ENCODE data around the gene MIA. TPM values are rescaled to one million over a fixed set of nuclear protein-coding genes. Genes with fewer than 3 reads are reported as not detected.

Gene MIA
- total and polyA plus RNA-seq, 4 donors = 1.7 to 3.6 TPM; not detected in 2

- intact Hi-C loops (cut with DNase I) = loop anchor here in 1 of 2 donors (10.0 kb wide), 1 partner anchor 358 kb away; the partner anchor contains the start of gene SERTAD3
- ATAC-seq (ENCODE audit: low FRiP score) = no peak
- no peaks in the 10 kb centered on the region for H3K4me1 ChIP-seq (ENCODE audit: control insufficient read depth in 1 of 2, insufficient read depth in 2 of 2, low read length in 2 of 2)
Measured at GRCh38 chr19:40802300-40803169, 27.2 kb downstream of the MIA start.

GRCh38 chr19:40803170-40803856, 28.0 kb downstream of the MIA start:
- intact Hi-C loops (cut with DNase I) = loop anchor here in 1 of 2 donors (10.0 kb wide), 1 partner anchor 359 kb away; the partner anchor contains the start of gene SERTAD3
- Histone ChIP-seq H3K4me1 (ENCODE audit: control insufficient read depth in 1 of 2, insufficient read depth in 2 of 2, low read length in 2 of 2) (no peaks in the 10 kb centered on the region), H3K36me3 (ENCODE audit: control insufficient read depth in 1 of 2, insufficient read depth in 2 of 2, low read length in 1 of 2) (peaks cover 0 to 4% of the 10 kb centered on the region in 2 donors)

More at GRCh38 chr19:40802300-40803169, 27.2 kb downstream of the MIA start:
- Histone ChIP-seq H3K27ac (ENCODE audit: low read depth in 1 of 2, low read length in 2 of 2) (peak overlapping the region in 1 of 2 donors; percentile 6), H3K4me3 (ENCODE audit: low read length in 2 of 2) (no peak overlapping the region), H3K9me3 (ENCODE audit: control insufficient read depth, low read length) (no peaks in the 10 kb centered on the region), H3K27me3 (ENCODE audit: control insufficient read depth in 1 of 2, insufficient read depth in 2 of 2, low read length in 1 of 2) (no peaks in the 10 kb centered on the region), H3K36me3 (ENCODE audit: control insufficient read depth in 1 of 2, insufficient read depth in 2 of 2, low read length in 1 of 2) (peaks cover 0 to 4% of the 10 kb centered on the region in 2 donors)
- DNase-seq = peak in 1 of 2 donors; percentile 79
- 7 to 10% methylated on average over 11 of the region's 11 CpGs for WGBS, 2 donors

GRCh38 chr19:40803857-40804782, 28.8 kb downstream of the MIA start:
- Histone ChIP-seq H3K36me3 (ENCODE audit: control insufficient read depth in 1 of 2, insufficient read depth in 2 of 2, low read length in 1 of 2) (peaks cover 0 to 6% of the 10 kb centered on the region in 2 donors), H3K27ac (ENCODE audit: low read depth in 1 of 2, low read length in 2 of 2) (no peak overlapping the region), H3K4me3 (ENCODE audit: low read length in 2 of 2) (no peak overlapping the region), H3K4me1 (ENCODE audit: control insufficient read depth in 1 of 2, insufficient read depth in 2 of 2, low read length in 2 of 2) (no peaks in the 10 kb centered on the region), H3K27me3 (ENCODE audit: control insufficient read depth in 1 of 2, insufficient read depth in 2 of 2, low read length in 1 of 2) (no peaks in the 10 kb centered on the region), H3K9me3 (ENCODE audit: control insufficient read depth, low read length) (no peaks in the 10 kb centered on the region)
- WGBS, 2 donors = 66 to 67% methylated on average over 6 of the region's 6 CpGs
- DNase-seq (peak in 1 of 2 donors; percentile 54), ATAC-seq (ENCODE audit: low FRiP score) (no peak)
- intact Hi-C loops (cut with DNase I) = loop anchor here in 1 of 2 donors (10.0 kb wide), 1 partner anchor 359 kb away; the partner anchor contains the start of gene SERTAD3

More at GRCh38 chr19:40803170-40803856, 28.0 kb downstream of the MIA start:
- ATAC-seq (ENCODE audit: low FRiP score) (no peak), DNase-seq (peak in 1 of 2 donors; percentile 75)
- Histone ChIP-seq H3K27ac (ENCODE audit: low read depth in 1 of 2, low read length in 2 of 2) (peak overlapping the region in 1 of 2 donors; percentile 6), H3K27me3 (ENCODE audit: control insufficient read depth in 1 of 2, insufficient read depth in 2 of 2, low read length in 1 of 2) (no peaks in the 10 kb centered on the region), H3K9me3 (ENCODE audit: control insufficient read depth, low read length) (no peaks in the 10 kb centered on the region), H3K4me3 (ENCODE audit: low read length in 2 of 2) (no peak overlapping the region)
- 45 to 60% methylated on average over 9 of the region's 9 CpGs for WGBS, 2 donors

- Histone ChIP-seq H3K4me1 (ENCODE audit: control insufficient read depth in 1 of 2, insufficient read depth in 2 of 2, low read length in 2 of 2) (no peaks in the 10 kb centered on the region), H3K36me3 (ENCODE audit: control insufficient read depth in 1 of 2, insufficient read depth in 2 of 2, low read length in 1 of 2) (peaks cover 0 to 6% of the 10 kb centered on the region in 2 donors), H3K27ac (ENCODE audit: low read depth in 1 of 2, low read length in 2 of 2) (peak overlapping the region in 1 of 2 donors; percentile 22), H3K4me3 (ENCODE audit: low read length in 2 of 2) (no peak overlapping the region), H3K9me3 (ENCODE audit: control insufficient read depth, low read length) (no peaks in the 10 kb centered on the region), H3K27me3 (ENCODE audit: control insufficient read depth in 1 of 2, insufficient read depth in 2 of 2, low read length in 1 of 2) (no peaks in the 10 kb centered on the region)
- ATAC-seq (ENCODE audit: low FRiP score) (no peak), DNase-seq (peak in 1 of 2 donors; percentile 54)
- WGBS, 2 donors = 1 to 8% methylated on average over 7 of the region's 7 CpGs
- intact Hi-C loops (cut with DNase I) = loop anchor here (5.0 to 10.0 kb wide), 2 partner anchors 143 to 360 kb away; partner anchors contain the start of gene SERTAD3 (in 1 of the 2)
Measured at GRCh38 chr19:40804783-40805242, 29.5 kb downstream of the MIA start.

GRCh38 chr19:40805258-40805868, 30.0 kb downstream of the MIA start:
- intact Hi-C loops (cut with DNase I) = loop anchor here (5.0 to 10.0 kb wide), 2 partner anchors 143 to 361 kb away; partner anchors contain the start of gene SERTAD3 (in 1 of the 2)
- no peaks in the 10 kb centered on the region for H3K4me1 ChIP-seq (ENCODE audit: control insufficient read depth in 1 of 2, insufficient read depth in 2 of 2, low read length in 2 of 2)
- no peaks in the 10 kb centered on the region for H3K9me3 ChIP-seq (ENCODE audit: control insufficient read depth, low read length)
- H3K4me3 ChIP-seq (ENCODE audit: low read length in 2 of 2) = no peak overlapping the region
- H3K27ac ChIP-seq (ENCODE audit: low read depth in 1 of 2, low read length in 2 of 2) = peak overlapping the region in 1 of 2 donors; percentile 22
- H3K36me3 ChIP-seq (ENCODE audit: control insufficient read depth in 1 of 2, insufficient read depth in 2 of 2, low read length in 1 of 2) = peaks cover 0 to 6% of the 10 kb centered on the region in 2 donors
- 66 to 72% methylated on average over 2 of the region's 2 CpGs for WGBS, 2 donors
- DNase-seq (no peak), ATAC-seq (ENCODE audit: low FRiP score) (no peak)
- no peaks in the 10 kb centered on the region for H3K27me3 ChIP-seq (ENCODE audit: control insufficient read depth in 1 of 2, insufficient read depth in 2 of 2, low read length in 1 of 2)

GRCh38 chr19:40806423-40807146, 31.3 kb downstream of the MIA start:
- Histone ChIP-seq H3K9me3 (ENCODE audit: control insufficient read depth, low read length) (no peaks in the 10 kb centered on the region), H3K4me3 (ENCODE audit: low read length in 2 of 2) (no peak overlapping the region), H3K4me1 (ENCODE audit: control insufficient read depth in 1 of 2, insufficient read depth in 2 of 2, low read length in 2 of 2) (no peaks in the 10 kb centered on the region), H3K27me3 (ENCODE audit: control insufficient read depth in 1 of 2, insufficient read depth in 2 of 2, low read length in 1 of 2) (no peaks in the 10 kb centered on the region), H3K27ac (ENCODE audit: low read depth in 1 of 2, low read length in 2 of 2) (peak overlapping the region in 1 of 2 donors; percentile 32), H3K36me3 (ENCODE audit: control insufficient read depth in 1 of 2, insufficient read depth in 2 of 2, low read length in 1 of 2) (peaks cover 0 to 2% of the 10 kb centered on the region in 2 donors)
- intact Hi-C loops (cut with DNase I) = loop anchor here (5.0 to 10.0 kb wide), 2 partner anchors 144 to 362 kb away; partner anchors contain the start of gene SERTAD3 (in 1 of the 2)
- 42 to 44% methylated on average over 26 of the region's 26 CpGs for WGBS, 2 donors
- ATAC-seq (ENCODE audit: low FRiP score) (peak; percentile 62), DNase-seq (peak; percentile 85 to 93)
